Epithelial cell of esophagus (primary cell): ENCODE results near the gene HMGXB3.
A peak's percentile ranks its signal among the peaks of the same experiment; 100 is the strongest.
"Not testable (repeated sequence)": the region's sequence is repeated elsewhere in the genome, so short reads cannot be mapped to it uniquely, and the experiment has no call there.

Source experiments
- DNase-seq: peaks from one replicate; pipeline ENCODE4 v3.0.0; 2010; ENCODE audit warnings: low read depth
- H3K4me3 ChIP-seq: 2 replicates; pipeline ENCODE4 v1.5.1; 2011; ENCODE audit warnings: mild to moderate bottlenecking, low read length, control low read depth
- TF ChIP-seq, protein P1 (sequence below): IDR thresholded peaks from 2 replicates; pipeline ENCODE4 v1.5.1; 2011; ENCODE audit warnings: low read depth, mild to moderate bottlenecking, low read length, control low read depth, inconsistent platforms; ENCODE audit not compliant: insufficient read depth; ENCODE audit errors: missing control alignments

The HMGXB3 gene

DNA sequence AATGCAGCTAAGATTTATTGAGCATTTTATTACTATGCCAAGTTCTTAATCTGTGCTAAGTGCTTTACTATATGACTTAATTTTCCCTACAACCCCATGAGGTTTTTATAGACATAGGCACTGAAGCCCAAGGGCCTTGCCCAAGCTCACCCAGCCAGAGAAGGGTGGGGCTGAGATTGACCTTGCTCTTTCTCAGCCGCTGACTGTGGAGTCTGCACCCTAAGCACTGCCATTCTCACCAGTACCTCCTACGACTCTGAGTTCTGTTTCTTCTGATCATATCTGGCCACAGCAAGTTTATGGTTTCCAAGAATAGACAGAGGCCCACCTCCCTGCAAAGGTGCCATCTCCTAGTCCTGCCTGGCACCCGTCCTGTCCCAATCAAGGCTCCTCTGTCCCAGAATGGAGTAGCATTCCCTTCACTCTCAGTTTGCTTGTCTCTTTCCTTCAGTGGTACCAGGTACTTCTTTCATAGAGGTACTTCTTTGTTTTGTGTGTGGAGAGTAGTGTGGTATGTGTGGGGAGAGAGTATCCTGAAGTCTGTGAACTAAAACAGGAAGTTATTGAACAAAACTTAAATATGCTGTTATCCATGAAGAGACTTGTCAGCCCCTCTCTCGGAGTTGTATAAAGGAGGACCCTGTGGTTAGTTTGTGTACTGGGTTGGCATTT is 43.3 kb downstream of the HMGXB3 start:
- TF ChIP-seq, protein P1, sequence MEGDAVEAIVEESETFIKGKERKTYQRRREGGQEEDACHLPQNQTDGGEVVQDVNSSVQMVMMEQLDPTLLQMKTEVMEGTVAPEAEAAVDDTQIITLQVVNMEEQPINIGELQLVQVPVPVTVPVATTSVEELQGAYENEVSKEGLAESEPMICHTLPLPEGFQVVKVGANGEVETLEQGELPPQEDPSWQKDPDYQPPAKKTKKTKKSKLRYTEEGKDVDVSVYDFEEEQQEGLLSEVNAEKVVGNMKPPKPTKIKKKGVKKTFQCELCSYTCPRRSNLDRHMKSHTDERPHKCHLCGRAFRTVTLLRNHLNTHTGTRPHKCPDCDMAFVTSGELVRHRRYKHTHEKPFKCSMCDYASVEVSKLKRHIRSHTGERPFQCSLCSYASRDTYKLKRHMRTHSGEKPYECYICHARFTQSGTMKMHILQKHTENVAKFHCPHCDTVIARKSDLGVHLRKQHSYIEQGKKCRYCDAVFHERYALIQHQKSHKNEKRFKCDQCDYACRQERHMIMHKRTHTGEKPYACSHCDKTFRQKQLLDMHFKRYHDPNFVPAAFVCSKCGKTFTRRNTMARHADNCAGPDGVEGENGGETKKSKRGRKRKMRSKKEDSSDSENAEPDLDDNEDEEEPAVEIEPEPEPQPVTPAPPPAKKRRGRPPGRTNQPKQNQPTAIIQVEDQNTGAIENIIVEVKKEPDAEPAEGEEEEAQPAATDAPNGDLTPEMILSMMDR = no peak
- no peak overlapping the region for H3K4me3 ChIP-seq
- DNase-seq = no peak

DNA sequence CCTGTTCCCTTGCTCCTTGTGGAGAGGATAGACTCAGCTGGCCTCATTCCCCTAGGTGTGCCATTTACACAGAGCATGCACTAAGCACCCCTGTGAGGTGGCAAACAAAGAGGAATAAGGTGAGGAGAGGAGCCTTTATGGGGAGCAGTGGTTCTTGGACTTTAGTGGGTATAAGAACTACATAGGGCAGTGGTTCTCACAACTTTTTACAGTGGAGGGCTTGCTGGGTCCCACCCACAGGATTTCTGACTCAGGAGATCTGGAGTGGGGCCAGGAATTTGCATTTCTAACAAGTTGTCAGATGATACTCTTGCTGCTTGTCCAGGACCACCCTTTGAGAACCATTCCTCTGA is 43.8 kb downstream of the HMGXB3 start:
- TF ChIP-seq, protein P1 = no peak
- no peak overlapping the region for H3K4me3 ChIP-seq
- DNase-seq = peak; percentile 49

DNA sequence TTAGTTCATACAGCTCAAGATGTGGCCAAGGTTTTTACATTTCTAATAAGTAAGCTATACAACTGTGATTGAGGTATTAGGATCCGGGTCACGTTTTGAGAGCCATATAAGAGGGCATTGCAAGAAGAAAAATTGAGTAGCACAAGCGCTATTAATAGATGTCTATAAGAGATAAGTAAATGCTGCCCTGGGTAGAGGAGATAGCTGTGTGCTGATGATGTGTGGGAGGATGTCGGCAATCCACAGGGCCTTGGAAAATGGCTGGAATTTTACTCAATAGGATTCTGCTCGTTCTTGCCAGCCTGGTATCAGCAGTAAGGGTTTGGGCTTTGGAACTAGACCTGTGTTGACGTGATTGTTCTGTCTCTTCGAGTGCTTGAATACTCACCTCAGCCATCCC is 44.2 kb downstream of the HMGXB3 start:
- TF ChIP-seq, protein P1 = no peak
- no peak overlapping the region for H3K4me3 ChIP-seq
- no peak for DNase-seq

DNA sequence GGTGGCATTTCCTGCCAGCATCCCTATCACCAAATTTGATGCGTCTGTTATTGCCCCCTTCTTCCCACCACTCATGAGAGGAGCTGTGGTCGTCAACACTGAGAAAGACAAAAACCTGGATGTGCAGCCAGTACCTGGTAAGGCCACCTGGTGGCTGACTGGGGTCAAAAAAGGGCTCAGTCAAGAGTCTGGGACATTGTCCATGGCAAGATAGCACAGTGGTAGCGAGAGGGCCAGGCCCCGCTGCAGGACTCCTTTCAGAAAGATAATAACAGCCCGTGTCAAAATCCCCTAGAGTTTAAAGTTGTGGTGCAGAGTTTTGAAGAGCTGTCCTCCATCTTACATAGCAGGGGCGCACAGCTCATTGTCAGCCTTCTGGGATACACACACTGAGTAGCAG is 45.0 kb downstream of the HMGXB3 start:
- DNase-seq = no peak
- no peak overlapping the region for H3K4me3 ChIP-seq
- TF ChIP-seq, protein P1 = no peak

DNA sequence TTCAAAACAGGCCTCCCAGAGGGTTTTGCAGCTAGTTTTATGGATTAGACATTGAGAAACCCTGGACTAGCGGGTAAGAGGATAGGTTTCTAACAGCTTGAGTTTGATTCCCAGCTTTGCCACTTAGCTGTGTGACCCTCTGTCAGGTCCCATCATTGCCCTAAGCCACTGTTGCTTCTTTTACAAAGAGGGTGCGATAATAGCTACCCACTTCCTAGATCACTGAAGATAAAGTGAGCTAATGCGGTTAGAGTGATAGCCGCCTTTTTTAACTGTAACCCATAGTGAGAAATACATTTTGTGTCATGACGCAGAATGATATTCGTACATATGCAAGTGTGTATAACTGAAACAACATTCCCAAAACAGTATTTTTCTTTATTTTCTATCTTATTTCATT is 45.5 kb downstream of the HMGXB3 start:
- TF ChIP-seq, protein P1 = no peak
- DNase-seq = no peak
- H3K4me3 ChIP-seq = no peak overlapping the region

DNA sequence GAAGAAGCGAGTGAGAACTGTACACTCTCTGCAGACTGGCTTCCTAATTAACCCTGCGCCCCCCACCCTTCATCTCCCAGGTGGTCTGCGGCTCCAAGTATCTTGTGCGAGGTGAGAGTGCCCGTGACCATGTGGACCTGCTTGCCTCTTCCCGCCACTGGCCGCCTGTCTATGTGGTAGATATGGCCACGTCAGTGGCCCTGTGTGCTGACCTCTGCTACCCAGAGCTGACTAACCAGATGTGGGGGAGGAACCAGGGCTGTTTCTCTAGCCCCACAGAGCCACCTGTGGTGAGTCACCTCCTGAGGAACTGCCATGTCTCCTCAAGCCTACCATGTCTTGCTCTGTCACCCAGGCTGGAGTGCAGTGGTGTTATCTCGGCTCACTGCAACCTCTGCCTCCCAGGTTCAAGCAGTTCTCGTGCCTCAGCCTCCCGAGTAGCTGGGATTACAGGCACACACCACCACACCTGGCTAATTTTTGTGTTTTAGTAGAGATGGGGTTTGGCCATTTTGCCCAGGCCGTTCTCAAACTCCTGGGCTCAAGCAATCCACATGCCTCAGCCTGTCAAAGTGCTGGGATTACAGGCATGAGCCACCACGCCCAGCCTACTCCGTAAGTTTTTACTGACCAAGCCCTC is 49.8 kb downstream of the HMGXB3 start:
- DNase-seq = peak; percentile 88
- H3K4me3 ChIP-seq = not testable (repeated sequence)

DNA sequence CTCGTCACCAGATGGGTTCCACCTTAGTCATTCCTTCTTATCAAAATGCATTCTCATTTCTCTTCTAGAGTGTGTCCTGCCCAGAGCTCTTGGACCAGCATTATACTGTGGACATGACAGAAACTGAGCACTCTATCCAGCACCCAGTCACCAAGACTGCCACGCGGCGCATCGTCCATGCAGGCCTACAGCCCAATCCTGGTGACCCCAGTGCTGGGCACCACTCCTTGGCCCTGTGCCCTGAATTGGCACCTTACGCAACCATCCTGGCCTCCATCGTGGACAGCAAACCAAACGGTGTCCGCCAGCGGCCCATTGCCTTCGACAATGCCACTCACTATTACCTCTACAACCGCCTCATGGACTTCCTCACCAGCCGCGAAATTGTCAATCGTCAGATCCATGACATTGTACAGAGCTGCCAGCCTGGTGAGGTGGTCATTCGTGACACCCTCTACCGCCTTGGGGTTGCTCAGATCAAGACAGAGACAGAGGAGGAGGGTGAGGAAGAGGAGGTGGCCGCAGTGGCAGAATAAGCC is 51.2 kb downstream of the HMGXB3 start:
- TF ChIP-seq, protein P1 = no peak
- no peak overlapping the region for H3K4me3 ChIP-seq
- no peak for DNase-seq
